GM04504 (cell line): Measurements from ENCODE around the gene AKR1B1.

Experiments
- DNase-seq: peaks from one replicate; pipeline ENCODE4 v3.0.0-alpha.2; 2012; ENCODE audit warnings: low read depth

AKR1B1 gene

DNA sequence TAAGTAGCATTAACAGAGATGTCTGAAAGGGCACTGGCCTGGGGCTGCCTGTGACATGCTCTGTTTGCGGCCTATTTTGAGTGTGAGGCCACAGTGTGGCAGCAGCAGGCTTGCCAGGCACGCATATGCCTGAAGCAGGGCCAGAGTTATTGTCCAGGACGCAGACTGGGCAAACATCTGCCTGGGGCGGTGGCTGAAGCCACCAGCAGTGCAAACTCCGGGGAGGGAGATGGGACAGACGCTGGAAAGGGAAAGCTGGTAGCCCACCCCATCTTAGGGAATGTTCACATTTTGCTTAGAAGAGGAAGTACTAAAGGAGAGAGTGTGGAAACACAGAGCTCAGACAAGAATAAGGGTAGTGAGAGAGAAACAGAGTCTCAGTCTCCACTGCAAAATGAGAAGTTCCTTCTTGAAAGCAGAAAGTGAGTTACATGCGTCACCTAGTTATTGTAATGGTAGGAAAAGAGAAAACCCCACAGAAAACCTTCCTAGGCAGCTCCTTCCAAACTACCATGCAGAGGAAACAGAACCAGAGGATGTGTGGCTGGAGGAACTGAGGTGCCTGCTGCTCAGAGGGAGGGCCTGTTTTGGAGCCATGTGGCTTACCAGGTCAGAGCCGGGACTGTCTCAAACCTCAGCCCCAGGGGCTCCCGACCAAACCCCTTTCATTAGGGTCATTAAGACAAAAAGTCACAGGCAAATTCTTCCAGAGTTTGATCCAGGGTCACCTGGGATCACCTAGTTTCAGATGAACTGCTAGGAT, 14.5 kb downstream of the AKR1B1 start:
- DNase-seq = no peak

DNA sequence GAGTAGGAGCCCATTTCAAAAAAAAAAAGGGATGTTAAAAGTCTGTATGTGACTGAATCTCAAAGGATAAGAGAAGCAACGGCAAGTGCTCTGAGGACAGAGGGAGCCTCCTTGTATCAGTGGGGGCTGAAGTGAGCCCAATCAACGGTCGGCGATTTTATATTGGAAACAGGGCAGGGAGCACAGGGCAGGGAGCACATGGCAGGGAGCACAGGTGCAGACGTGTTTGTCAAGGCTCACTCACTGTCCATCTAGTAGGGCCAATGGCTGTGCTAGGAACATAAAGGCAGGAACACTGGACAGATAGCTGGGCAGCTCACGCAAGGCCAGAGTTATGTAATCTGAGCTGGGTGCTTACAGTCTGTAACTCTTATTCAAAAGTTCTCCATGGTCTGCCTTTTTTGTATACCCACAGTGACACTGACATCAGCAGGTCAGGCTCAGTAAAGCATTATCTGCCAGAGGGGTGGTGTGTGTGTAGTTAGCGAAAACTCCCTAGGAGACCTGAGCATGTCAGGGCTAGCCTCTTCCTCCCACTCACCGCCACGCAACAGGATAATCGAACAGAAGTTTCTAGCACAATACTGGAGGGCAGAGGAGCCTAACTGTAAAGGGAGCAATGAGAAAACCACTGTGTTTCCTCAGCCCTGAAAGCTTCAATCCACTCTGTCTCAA, 15.4 kb downstream of the AKR1B1 start:
- no peak for DNase-seq

DNA sequence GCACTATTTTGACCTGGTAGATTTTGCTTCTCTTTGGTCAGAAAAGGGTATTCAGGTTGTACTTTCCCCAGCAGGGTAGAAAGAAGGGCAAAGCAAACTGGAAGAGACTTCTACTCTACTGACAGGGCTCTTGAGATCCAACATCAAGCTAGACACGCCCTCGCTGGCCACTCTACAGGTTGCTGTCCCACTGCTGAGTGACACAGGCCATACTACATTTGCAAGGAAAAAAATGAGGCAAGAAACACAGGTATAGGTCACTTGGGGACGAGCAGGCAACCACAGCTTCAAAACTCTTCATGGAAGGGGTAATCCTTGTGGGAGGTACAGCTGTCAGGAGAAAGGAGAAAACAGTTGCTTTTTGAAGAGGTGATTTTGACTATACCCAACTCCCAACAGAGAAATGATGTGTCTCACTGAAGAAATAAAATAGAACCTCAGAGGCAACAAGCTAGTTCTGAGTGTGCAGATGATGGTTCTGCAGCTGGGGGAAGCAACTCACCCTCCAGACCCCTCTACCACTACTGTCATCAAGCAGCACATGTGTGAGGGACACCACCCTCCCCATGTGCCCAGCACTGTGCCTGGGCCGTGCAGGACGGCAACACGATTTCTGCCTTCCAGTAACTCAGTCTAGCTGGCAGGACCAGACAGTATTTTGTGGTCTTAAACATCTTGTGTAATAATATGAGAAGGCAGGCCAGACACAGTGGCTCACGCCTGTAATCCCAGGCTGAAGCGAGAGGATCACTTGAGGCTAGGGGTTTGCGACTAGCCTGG, 16.3 kb downstream of the AKR1B1 start:
- DNase-seq = no peak

DNA sequence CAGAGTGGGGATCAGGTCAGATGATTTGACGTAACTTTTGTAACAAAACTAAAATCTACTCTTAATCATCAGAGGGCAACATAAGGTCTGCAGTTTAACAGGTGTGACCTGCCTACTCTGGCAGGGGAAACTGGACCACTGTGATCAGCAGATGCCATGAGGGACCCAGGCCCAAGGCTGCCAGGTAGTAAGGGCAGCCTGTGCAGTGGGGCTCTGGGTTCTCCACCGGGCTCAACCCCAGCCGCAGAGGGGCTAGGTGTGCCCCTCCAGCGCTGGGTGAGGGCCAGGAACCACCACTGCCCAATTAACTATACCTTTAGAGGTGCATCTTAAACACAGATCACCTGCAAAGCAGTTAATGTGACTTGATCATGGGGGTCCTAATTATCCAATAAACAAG, 17.6 kb downstream of the AKR1B1 start:
- no peak for DNase-seq

DNA sequence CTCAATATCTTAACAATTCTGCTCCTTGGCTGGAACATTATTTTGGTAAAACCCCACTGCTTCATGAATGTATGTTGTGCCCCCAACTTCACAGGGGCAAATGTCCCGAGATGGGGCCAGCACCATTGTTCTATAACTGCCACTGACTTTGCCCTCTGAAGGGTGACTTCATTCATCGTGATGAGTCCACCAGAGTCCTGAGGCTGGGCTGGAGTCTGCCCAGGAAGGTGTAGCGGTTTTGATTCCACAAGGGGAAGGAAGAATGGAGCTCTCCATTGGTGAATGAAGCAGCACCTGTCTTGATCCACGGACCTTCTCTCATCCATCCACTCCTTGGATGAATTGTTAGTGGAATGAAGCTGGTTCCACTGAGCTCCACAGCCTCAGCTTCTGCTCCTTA, 18.4 kb downstream of the AKR1B1 start:
- no peak for DNase-seq

DNA sequence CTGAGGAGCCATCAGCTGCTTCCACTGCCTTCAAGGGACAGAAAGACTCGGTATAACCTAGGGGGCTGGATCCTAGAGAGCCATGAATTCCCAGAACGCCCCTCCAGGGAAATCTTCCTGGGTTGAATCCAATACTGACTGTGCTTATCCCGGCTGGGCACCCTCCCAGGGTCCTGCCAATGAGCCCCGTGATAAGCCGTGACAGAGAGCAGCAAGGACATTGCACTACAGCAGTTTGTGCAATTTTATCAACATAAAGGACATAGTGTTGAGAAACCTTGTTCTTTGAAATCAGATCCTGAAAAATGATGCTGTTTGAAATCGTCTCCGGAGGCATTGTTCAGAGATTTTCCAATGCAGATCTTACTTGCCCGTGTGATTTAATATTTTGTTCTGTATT, 18.8 kb downstream of the AKR1B1 start:
- no peak for DNase-seq

DNA sequence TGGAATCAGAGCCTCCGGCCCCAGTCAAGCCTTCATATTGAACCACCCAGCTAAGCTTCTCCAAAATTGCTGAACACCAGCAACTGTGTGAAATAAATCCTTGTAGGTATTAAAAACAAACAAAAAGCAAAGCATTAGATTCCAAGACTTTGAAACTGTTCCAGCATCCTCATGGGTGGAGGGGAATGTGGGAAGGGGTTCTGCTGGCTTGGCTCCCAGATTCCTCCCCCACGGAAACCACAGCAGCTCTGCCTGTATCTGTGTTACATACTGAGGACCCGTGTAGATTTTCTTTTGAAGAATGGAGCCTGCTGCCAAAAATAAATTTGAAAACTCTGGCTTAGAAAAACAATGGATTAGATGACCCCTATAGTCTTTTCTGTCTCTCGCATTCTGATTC, 20.0 kb downstream of the AKR1B1 start:
- no peak for DNase-seq

DNA sequence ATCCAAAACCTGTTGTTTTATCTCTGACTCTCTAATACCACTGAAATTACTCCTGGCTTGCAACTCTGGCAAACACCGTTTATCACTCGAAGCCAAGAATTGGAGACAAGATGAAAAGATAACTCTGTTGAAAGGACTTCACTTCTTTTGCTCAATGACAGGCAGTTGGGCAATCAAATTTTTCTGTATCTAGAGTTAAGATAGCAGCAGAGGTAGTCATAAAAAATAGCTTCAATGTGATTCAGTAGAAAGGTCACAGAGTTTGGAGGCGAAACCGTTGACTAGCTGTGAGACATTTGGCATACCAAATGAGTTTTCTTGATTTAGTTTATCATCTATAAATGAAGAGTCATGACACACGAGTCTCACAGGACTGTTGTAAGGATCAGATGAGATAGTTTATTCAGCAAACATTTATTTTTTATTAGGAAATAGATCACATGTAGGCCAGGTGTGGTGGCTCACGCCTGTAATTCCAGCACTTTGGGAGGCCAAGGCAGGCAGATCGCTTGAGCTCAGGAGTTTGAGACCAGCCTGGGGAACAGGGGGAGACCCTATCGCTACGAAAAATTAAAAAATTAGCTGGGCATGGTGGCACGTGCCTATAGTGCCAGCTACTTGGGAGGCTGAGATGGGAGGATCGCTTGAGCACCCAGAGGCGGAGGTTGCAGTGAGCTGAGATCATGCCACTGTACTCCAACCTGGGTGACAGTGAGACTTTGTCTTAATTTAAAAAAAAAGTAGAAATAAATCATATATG, 23.6 kb downstream of the AKR1B1 start:
- DNase-seq = peak; percentile 34

DNA sequence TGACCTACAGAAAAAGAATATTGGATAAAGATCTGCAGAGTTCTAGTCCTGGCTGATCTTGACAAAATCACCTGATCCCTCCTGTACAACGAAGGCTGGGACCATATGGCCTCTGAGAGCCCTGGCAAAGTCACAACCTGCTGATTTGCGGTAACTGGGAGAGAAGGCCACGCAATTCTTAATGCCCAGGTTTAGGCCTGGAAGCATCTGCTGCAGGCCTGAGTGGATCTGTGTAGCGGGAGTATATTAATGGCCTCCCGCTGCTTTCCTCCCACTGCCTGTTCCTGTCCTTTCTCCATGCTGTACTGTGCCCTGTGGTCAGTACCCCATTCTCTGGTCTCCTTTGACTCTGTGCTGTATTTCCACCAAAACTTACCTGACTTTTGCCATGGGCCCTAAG, 24.2 kb downstream of the AKR1B1 start:
- no peak for DNase-seq

DNA sequence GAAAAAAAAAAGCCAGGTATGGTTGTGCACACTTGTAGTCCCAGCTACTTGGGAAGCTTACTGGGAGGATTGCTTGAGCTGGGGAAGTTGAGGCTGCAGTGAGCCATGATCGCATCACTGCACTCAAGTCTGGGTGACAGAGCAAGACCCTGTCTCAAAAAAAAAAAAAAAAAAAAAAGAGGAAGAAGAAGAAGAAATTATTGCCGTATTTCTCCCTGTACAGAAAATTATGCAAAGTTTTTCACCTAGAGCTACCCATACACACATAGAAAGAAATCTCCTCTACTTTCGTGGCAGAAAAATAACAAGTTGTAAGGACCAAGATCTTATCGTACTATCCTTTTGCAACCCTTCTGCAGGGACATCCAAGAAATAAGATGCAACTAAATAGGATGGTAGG, 25.5 kb downstream of the AKR1B1 start:
- DNase-seq = no peak

DNA sequence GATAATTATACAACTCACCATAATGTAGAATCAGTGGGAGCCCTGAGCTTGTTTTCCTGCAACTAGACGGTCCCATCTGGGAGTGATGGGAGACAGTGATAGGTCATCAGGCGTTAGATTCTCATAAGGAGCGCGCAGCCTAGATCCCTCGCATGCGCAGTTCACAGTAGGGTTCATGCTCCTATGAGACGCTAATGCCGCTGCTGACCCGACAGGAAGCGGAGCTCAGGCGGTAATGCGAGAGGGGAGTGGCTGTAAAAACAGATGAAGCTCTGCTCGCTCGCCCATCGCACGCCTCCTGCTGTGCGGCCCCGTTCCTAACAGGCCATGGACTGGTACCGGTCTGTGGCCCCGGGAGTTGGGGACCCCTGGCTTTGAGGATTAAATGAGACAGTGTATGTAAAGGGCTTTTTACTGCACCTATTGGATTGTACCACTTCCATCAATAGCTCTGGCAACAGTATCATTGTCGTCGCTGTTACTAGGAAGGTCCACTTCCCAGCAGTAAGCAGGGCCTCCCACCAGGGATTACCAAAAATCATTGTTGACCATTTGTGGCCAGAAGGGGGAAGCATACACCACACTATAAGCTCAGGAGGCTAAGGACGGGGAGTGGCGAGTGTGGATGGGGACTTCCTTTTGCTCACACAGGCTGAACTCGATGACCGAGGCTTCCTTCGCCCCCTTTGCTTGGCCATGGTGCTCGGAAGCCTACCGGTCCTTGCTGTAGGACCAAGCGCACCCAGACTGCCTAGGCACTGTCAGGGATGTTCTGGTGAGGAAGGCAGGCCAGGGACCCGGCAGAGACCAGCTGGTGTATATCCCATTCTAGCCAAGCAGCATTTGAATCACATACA, 26.4 kb downstream of the AKR1B1 start:
- peak; percentile 80 for DNase-seq

DNA sequence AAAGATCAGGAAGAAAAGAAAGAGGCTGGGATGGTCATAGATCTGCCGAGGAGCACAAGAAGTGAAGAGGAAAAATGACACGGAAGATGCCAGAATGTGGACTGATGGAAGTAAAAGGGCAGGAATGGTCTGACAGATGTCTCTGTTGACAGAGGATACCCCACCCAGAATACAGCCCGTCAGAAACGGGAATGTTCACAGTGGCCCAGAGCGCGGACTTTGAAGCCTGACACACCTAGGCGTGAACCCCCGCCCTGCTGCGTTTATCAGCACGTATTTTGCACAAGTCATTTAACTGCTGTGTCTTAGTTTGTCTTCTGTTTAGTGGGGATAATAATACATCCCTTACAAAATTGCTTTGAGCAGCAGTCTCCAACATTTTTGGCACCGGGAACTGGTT, 27.1 kb downstream of the AKR1B1 start:
- no peak for DNase-seq

DNA sequence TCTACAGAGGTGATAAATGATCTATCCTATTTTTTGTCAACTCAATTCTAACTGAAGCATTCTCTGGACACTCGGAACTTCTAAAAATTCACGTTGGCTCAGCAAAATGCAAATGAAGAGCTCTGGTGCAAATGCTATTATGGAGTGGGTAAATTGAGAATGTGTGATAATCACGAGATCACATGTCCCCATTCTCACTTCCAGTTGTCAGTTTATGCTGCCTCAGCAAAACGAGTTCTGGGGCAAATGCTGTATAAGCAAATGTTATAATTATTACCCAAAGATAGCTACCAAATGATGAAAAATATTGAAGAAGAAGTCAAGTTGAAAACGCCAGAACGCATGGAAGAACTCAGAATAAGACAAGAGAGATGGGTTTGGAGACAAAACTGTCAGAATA, 29.4 kb downstream of the AKR1B1 start:
- no peak for DNase-seq

DNA sequence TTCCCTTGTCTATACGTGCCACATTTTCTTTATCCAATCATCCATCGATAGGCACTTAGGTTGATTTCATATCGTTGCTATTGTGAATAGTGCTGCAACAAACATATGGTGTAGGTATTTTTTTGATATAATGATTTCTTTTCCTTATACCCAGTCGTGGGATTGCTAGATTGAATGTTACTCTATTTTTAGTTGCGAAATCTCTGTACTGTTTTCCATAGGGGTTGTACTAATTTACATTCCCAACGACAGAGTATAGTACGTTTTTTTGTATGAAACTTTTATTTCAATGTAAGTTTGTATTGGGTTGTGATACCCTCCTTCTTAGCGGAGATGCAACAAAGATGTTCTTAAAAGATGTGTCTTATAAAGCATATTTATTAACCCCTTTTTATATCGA, 30.0 kb downstream of the AKR1B1 start:
- no peak for DNase-seq

DNA sequence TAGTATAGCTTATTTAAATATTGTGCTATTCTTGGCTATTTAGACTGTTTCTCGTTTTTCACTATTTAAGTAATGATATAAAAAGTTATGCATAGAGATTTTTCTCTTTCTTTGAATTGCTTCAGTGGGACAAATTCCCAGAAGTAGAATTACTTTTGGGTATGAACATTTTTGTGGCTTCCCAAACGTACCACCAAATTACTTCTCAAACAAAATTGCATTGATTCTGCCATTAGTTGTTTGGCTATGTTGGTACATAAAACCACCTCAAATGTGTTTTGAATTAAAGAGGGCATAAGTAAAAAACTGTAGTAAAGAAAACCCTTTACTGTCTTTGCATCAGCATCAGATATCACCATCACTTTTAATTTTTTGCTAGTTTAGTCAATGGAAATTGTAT, 31.0 kb downstream of the AKR1B1 start:
- no peak for DNase-seq

DNA sequence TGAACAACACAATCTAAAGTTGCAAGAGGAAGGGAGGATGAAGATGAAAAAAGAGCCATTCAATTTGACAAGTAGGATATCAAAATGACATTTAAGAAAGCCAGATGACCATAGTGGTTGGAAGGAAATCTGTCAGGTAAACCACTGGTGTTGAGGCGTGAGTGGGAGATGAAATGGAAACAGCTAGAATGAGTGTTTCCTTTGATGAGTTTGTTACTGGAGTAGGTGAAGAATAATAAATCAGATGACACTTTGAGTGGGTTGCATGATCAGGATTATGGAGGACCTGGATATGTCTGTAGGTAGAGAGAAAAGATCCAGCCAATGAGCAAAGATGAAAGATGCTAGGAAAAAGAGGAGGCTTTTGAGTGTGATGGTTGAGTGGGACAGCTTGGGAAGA, 33.1 kb downstream of the AKR1B1 start:
- no peak for DNase-seq

DNA sequence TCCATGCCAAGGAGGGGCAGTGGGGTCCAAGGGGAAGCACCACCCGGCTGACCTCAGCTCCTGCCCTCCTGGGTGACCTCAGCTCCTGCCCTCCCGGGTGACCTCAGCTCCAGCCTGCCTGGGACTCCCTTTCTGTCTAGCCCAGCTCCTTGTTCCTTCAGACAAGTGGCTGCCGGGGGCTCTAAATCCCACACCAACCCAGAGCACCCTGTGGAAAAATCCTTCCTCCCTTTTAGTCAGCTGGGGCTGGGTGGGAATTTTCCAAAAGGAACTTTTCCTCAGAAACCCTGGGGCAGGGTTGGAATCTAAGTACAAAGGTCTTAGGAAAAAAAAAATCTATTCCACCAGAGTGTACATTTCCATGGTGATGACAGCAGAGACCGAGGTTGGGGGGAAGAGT, 36.3 kb downstream of the AKR1B1 start:
- no peak for DNase-seq

DNA sequence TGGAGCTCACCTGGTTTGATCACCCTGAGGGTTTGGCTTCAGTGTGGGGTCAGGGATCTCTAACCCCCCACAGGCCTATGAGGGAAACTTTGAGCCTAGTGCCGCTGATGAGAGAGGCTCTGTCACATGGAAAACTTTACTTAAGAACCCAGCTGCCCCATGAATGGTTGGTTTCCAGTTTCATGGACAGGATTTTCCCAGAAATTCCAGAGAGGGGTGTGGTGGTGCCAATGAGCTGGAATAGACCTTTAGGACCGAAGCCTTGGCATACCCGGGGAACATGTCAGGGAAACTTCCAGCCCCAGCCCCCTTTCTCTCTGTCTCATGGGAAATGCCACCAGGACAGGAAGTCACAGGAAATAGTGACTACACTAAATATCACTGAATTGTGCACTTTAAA, 36.9 kb downstream of the AKR1B1 start:
- DNase-seq = no peak

DNA sequence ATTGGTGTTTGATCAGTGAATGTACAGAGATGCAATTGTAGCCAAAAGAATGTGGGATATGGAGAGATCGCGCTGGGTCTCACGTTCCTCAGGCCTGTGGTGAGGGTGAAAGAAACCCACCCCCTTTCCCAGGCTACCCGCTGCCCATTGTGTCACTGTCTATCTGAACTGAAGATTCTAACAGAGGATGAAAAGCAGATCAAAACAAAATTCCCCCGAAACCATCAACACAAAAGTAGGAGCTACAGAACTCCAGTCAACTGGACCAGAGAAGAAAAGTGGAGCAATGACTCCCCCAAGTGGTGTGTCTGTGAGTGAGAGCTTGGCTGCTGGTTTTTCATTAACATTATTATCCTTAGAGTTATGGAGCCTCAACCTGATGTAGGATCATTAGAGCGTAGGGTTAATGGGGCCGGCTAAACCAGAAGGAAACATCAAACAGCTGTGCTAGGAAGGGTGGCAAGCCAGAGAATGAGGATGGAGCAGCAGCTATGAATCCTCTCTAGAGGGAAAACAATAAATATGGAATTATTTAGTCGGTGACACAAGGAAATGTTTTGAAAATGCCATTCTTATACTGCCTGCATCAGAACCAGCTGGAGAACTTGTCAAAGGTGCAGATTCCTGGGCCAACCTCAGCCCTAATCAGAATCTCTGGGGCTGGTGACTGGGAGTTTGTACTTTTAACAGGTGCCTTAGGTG, 38.3 kb downstream of the AKR1B1 start:
- peak; percentile 48 for DNase-seq

DNA sequence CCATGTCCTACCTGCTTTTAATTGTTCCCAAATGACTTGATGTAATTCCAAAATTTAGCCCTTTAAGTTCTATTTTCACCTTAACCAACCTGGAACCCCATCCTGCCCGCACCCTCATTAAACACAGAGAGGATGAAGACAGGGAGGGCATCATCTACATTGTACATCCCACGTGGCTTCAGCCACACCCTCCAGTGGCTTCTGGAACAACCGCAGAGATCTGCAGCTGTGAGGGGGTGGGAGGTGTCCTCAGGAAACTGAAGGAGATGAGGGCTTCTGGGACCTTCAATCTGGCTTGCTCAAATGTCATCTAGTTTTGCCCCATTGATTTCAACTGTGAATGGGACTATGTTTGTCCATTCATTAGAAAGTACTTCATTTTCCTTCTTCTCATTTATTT, 39.0 kb downstream of the AKR1B1 start:
- no peak for DNase-seq

DNA sequence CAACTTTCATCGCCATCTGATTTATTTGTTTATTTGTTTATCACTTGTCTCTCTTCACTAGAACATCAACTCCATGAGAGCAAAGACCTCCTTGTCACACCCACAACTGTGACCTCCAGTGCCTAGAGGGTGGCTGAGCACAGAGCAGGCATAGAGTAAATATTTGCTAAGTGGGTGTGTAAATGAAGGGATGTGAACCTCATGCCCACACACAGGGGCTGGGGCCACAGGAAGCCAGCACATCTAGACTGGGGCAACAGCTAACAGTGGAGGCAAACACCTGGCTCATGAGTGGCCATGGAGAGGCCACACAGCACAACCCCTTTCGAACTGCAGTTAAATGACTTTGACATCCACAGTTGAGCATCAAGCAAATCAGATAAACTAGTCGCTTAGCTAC, 39.8 kb downstream of the AKR1B1 start:
- DNase-seq = no peak
